Endothelial cell (in vitro differentiated cells): Measurements from ENCODE around the gene EPN3. TPM values are rescaled to one million over a fixed set of nuclear protein-coding genes. Genes with fewer than 3 reads are reported as not detected.

ENCODE experiments used
- DNase-seq: peaks from one replicate; pipeline ENCODE4 v3.0.0; 2021; ENCODE audit warnings: low spot score
- H3K27ac Mint-ChIP-seq: one replicate; pipeline ENCODE4 v1.8.0; 2021; ENCODE audit warnings: mixed read lengths, inconsistent platforms; ENCODE audit not compliant: unreplicated experiment
- H3K27me3 Mint-ChIP-seq: one replicate; pipeline ENCODE4 v1.8.0; 2021; ENCODE audit warnings: mild to moderate bottlenecking, moderate library complexity, mixed read lengths, inconsistent platforms; ENCODE audit not compliant: unreplicated experiment
- H3K36me3 Mint-ChIP-seq: one replicate; pipeline ENCODE4 v1.8.0; 2021; ENCODE audit warnings: mild to moderate bottlenecking, low read depth, mixed read lengths, inconsistent platforms; ENCODE audit not compliant: unreplicated experiment
- H3K4me1 Mint-ChIP-seq: one replicate; pipeline ENCODE4 v1.8.0; 2021; ENCODE audit warnings: mild to moderate bottlenecking, mixed read lengths, inconsistent platforms; ENCODE audit not compliant: unreplicated experiment
- H3K4me3 Mint-ChIP-seq: one replicate; pipeline ENCODE4 v1.8.0; 2021; ENCODE audit warnings: mild to moderate bottlenecking, mixed read lengths, inconsistent platforms; ENCODE audit not compliant: unreplicated experiment
- H3K9me3 Mint-ChIP-seq: one replicate; pipeline ENCODE4 v1.8.0; 2021; ENCODE audit warnings: mixed read lengths, inconsistent platforms; ENCODE audit not compliant: unreplicated experiment
- CTCF ChIP-seq: fragments of 200-600 bp; sonication (generic); IDR thresholded peaks from one replicate; pipeline ENCODE4 v1.5.0; 2021; ENCODE audit warnings: antibody characterized with exemption; ENCODE audit not compliant: unreplicated experiment
- total RNA-seq: library from RNA; stranded (reverse); fragmentation: NEBNext Ultra II Directional; extraction: Animal tissue kit (Norgen Biotek cat#: 25700); gene quantifications from one replicate; pipeline ENCODE4 v1.2.1, GENCODE V29; 2021; ENCODE audit not compliant: unreplicated experiment

The EPN3 gene
- total RNA-seq, 1 donor from 2014 or later: 0.49 TPM

- Mint-ChIP-seq H3K27ac (no peak overlapping the region), H3K36me3 (no peaks in the 10 kb centered on the region), H3K4me1 (peaks cover 14% of the 10 kb centered on the region), H3K9me3 (no peaks in the 10 kb centered on the region), H3K4me3 (peak overlapping the region; percentile 91), H3K27me3 (peaks cover 15% of the 10 kb centered on the region)
- TF ChIP-seq CTCF: no peak
- no peak for DNase-seq
Observed at GRCh38 chr17:50508573-50509460, 23.7 kb upstream of the EPN3 start.

GRCh38 chr17:50511058-50511457, 21.5 kb upstream of the EPN3 start:
- no peak for TF ChIP-seq CTCF
- no peak for DNase-seq
- Mint-ChIP-seq H3K27me3 (peaks cover 12% of the 10 kb centered on the region), H3K27ac (no peak overlapping the region), H3K4me1 (peaks cover 14% of the 10 kb centered on the region), H3K4me3 (no peak overlapping the region), H3K9me3 (no peaks in the 10 kb centered on the region), H3K36me3 (no peaks in the 10 kb centered on the region)

- Mint-ChIP-seq H3K36me3 (no peaks in the 10 kb centered on the region), H3K9me3 (no peaks in the 10 kb centered on the region), H3K27me3 (peaks cover 9% of the 10 kb centered on the region), H3K27ac (no peak overlapping the region), H3K4me3 (no peak overlapping the region), H3K4me1 (peaks cover 9% of the 10 kb centered on the region)
- no peak for TF ChIP-seq CTCF
- DNase-seq: no peak
Observed at GRCh38 chr17:50513495-50513894, 19.0 kb upstream of the EPN3 start.

GRCh38 chr17:50514388-50514787, 18.1 kb upstream of the EPN3 start:
- H3K4me1 Mint-ChIP-seq: peaks cover 7% of the 10 kb centered on the region

More at GRCh38 chr17:50514388-50514787, 18.1 kb upstream of the EPN3 start:
- H3K27ac Mint-ChIP-seq: no peak overlapping the region
- no peak for TF ChIP-seq CTCF
- H3K4me3 Mint-ChIP-seq: no peak overlapping the region
- peaks cover 7% of the 10 kb centered on the region for H3K27me3 Mint-ChIP-seq
- H3K36me3 Mint-ChIP-seq: no peaks in the 10 kb centered on the region
- DNase-seq: no peak
- H3K9me3 Mint-ChIP-seq: no peaks in the 10 kb centered on the region
